Activated effector memory CD4-positive, alpha-beta T cell treated with Interleukin-2 at 50 U/mL for 16 hours (primary cell): ENCODE data around the gene SESN1.

Experiments used
- DNase-seq: peaks from one replicate; pipeline ENCODE4 v3.0.0-alpha.2; 2020

Gene SESN1

GRCh38 chr6:109058620-109059019 is 36.0 kb downstream of the SESN1 start:
- DNase-seq = no peak

GRCh38 chr6:109056661-109057060 is 38.0 kb downstream of the SESN1 start:
- no peak for DNase-seq

GRCh38 chr6:109055771-109056235 is 38.8 kb downstream of the SESN1 start:
- DNase-seq = no peak

- DNase-seq = no peak
These were observed 41.3 kb downstream of the SESN1 start for GRCh38 chr6:109053336-109053735.

GRCh38 chr6:109052852-109053251 is 41.8 kb downstream of the SESN1 start:
- DNase-seq = no peak

GRCh38 chr6:109052018-109052651 is 42.5 kb downstream of the SESN1 start:
- no peak for DNase-seq

- no peak for DNase-seq
These were observed 43.2 kb downstream of the SESN1 start for GRCh38 chr6:109051301-109052017.

- DNase-seq = no peak
These were observed 44.1 kb downstream of the SESN1 start for GRCh38 chr6:109050447-109051102.

- DNase-seq = no peak
These were observed 44.6 kb downstream of the SESN1 start for GRCh38 chr6:109050012-109050411.

GRCh38 chr6:109048670-109049415 is 45.8 kb downstream of the SESN1 start:
- DNase-seq = no peak

GRCh38 chr6:109048176-109048575 is 46.5 kb downstream of the SESN1 start:
- no peak for DNase-seq

GRCh38 chr6:109045493-109045892 is 49.2 kb downstream of the SESN1 start:
- no peak for DNase-seq

- DNase-seq = no peak
These were observed 54.9 kb downstream of the SESN1 start for GRCh38 chr6:109039795-109040194.

GRCh38 chr6:109038837-109039398 is 55.7 kb downstream of the SESN1 start:
- no peak for DNase-seq

GRCh38 chr6:109036574-109037294 is 57.9 kb downstream of the SESN1 start:
- no peak for DNase-seq

GRCh38 chr6:109034526-109034925 is 60.1 kb downstream of the SESN1 start:
- no peak for DNase-seq

GRCh38 chr6:109033655-109034054 is 61.0 kb downstream of the SESN1 start:
- no peak for DNase-seq

- no peak for DNase-seq
These were observed 63.2 kb downstream of the SESN1 start for GRCh38 chr6:109031416-109031815.

- DNase-seq = no peak
These were observed 65.3 kb downstream of the SESN1 start for GRCh38 chr6:109029313-109029712.

GRCh38 chr6:109028439-109028838 is 66.2 kb downstream of the SESN1 start:
- no peak for DNase-seq

GRCh38 chr6:109027964-109028363 is 66.7 kb downstream of the SESN1 start:
- DNase-seq = no peak

GRCh38 chr6:109025639-109026038 is 69.0 kb downstream of the SESN1 start:
- DNase-seq = no peak
